HG03558 (cell line): ENCODE results near the gene PPP2R3B.
"Not testable (repeated sequence)": the region's sequence is repeated elsewhere in the genome, so short reads cannot be mapped to it uniquely, and the experiment has no call there.

Experiments
- ATAC-seq: cut with Tn5 transposase; IDR thresholded peaks from one replicate; pipeline ENCODE4 v1.9.1; 2021; ENCODE audit warnings: moderate number of reproducible peaks; ENCODE audit not compliant: unreplicated experiment; ENCODE audit errors: extremely low read depth

The PPP2R3B gene

GRCh38 chrX:310621-311155 is 76.0 kb downstream of the PPP2R3B start:
- no peak for ATAC-seq

GRCh38 chrX:308821-309520 is 77.7 kb downstream of the PPP2R3B start:
- ATAC-seq: no peak

- ATAC-seq: no peak
Measured at GRCh38 chrX:307261-308111, 79.2 kb downstream of the PPP2R3B start.

GRCh38 chrX:306614-307251 is 80.0 kb downstream of the PPP2R3B start:
- ATAC-seq: not testable (repeated sequence)

GRCh38 chrX:305781-306613 is 80.7 kb downstream of the PPP2R3B start:
- not testable (repeated sequence) for ATAC-seq

- no peak for ATAC-seq
Measured at GRCh38 chrX:302975-303374, 83.7 kb downstream of the PPP2R3B start.

GRCh38 chrX:300334-300733 is 86.4 kb downstream of the PPP2R3B start:
- no peak for ATAC-seq

- no peak for ATAC-seq
Measured at GRCh38 chrX:298993-299392, 87.7 kb downstream of the PPP2R3B start.

- no peak for ATAC-seq
Measured at GRCh38 chrX:295136-295535, 91.6 kb downstream of the PPP2R3B start.

- ATAC-seq: no peak
Measured at GRCh38 chrX:292900-293897, 93.5 kb downstream of the PPP2R3B start.

GRCh38 chrX:291411-291901 is 95.3 kb downstream of the PPP2R3B start:
- ATAC-seq: no peak

GRCh38 chrX:290476-291166 is 96.1 kb downstream of the PPP2R3B start:
- no peak for ATAC-seq

- no peak for ATAC-seq
Measured at GRCh38 chrX:288561-288991, 98.1 kb downstream of the PPP2R3B start.

GRCh38 chrX:287670-288069 is 99.0 kb downstream of the PPP2R3B start:
- no peak for ATAC-seq

GRCh38 chrX:285076-285677 is 101.5 kb downstream of the PPP2R3B start:
- ATAC-seq: no peak
